CD8-positive, alpha-beta memory T cell (primary cell): Measurements from ENCODE around the gene ZCCHC14. TPM values are rescaled to one million over a fixed set of nuclear protein-coding genes. Genes with fewer than 3 reads are reported as not detected.
A peak's percentile ranks its signal among the peaks of the same experiment; 100 is the strongest.

ENCODE experiments used
- CTCF ChIA-PET: fragments of 350-600 bp; sonication (Branson Sonifier 250); formaldehyde crosslinking; loops from one replicate; lab custom pipeline; 2021; ENCODE audit warnings: antibody characterized with exemption; lab: Charles Lee
- POLR2A ChIA-PET: fragments of 350-600 bp; sonication (Branson Sonifier 250); formaldehyde crosslinking; loops from one replicate; lab custom pipeline; 2021; ENCODE audit warnings: antibody characterized with exemption; lab: Charles Lee
- DNase-seq, 5 donors: peaks; one replicate each; pipeline versions ENCODE4 v3.0.0 to v3.0.0-alpha.2; 2020 to 2022; ENCODE audit warnings: mixed read lengths in 1 of 5
- H3K27ac ChIP-seq: one replicate; pipeline ENCODE4 v1.7.0; 2013; ENCODE audit warnings: low read depth, mild to moderate bottlenecking, low read length, moderate library complexity
- H3K27me3 ChIP-seq: 2 replicates; pipeline ENCODE4 v1.7.0; 2013; ENCODE audit warnings: low read length, mild to moderate bottlenecking; ENCODE audit not compliant: insufficient read depth, poor library complexity, severe bottlenecking
- H3K36me3 ChIP-seq: 2 replicates; pipeline ENCODE4 v1.7.0; 2013; ENCODE audit warnings: mild to moderate bottlenecking, low read length, moderate library complexity; ENCODE audit not compliant: insufficient read depth
- H3K4me1 ChIP-seq: 2 replicates; pipeline ENCODE4 v1.7.0; 2013; ENCODE audit warnings: mild to moderate bottlenecking, low read length, moderate library complexity; ENCODE audit not compliant: insufficient read depth
- H3K4me3 ChIP-seq: 2 replicates; pipeline ENCODE4 v1.7.0; 2013; ENCODE audit warnings: mild to moderate bottlenecking, low read length
- H3K9me3 ChIP-seq: 2 replicates; pipeline ENCODE4 v1.7.0; 2013; ENCODE audit warnings: mild to moderate bottlenecking, low read length
- H3K27ac Mint-ChIP-seq, 8 donors: one replicate each; pipeline ENCODE4 v1.8.0; 2020 to 2021; ENCODE audit warnings: mixed read lengths in 8 of 8, mild to moderate bottlenecking in 6 of 8, inconsistent platforms in 3 of 8, moderate library complexity in 3 of 8
- H3K27me3 Mint-ChIP-seq, 2 donors: one replicate each; pipeline ENCODE4 v1.8.0; 2020 to 2021; ENCODE audit warnings: mixed read lengths in 2 of 2, mild to moderate bottlenecking in 1 of 2, moderate library complexity in 1 of 2
- H3K36me3 Mint-ChIP-seq, 3 donors: one replicate each; pipeline ENCODE4 v1.8.0; 2020 to 2021; ENCODE audit warnings: mixed read lengths in 3 of 3, inconsistent platforms in 1 of 3, mild to moderate bottlenecking in 1 of 3
- H3K4me1 Mint-ChIP-seq, 3 donors: one replicate each; pipeline ENCODE4 v1.8.0; 2020 to 2021; ENCODE audit warnings: mixed read lengths in 3 of 3, inconsistent platforms in 1 of 3, mild to moderate bottlenecking in 1 of 3
- H3K4me3 Mint-ChIP-seq, 7 donors: one replicate each; pipeline ENCODE4 v1.8.0; 2020 to 2021; ENCODE audit warnings: mixed read lengths in 7 of 7, mild to moderate bottlenecking in 6 of 7, moderate library complexity in 4 of 7, inconsistent platforms in 2 of 7
- H3K9me3 Mint-ChIP-seq, 5 donors: one replicate each; pipeline ENCODE4 v1.8.0; 2020 to 2022; ENCODE audit warnings: mixed read lengths in 5 of 5, mild to moderate bottlenecking in 3 of 5, moderate library complexity in 2 of 5, inconsistent platforms in 1 of 5
- polyA plus RNA-seq: library from polyadenylated mRNA; unstranded; fragments of 300-500 nt; fragmentation: Illumina TruSeq; gene quantifications from one replicate; pipeline ENCODE4 v1.2.3, GENCODE V29; 2021
- total RNA-seq, 2 experiments: library from RNA; stranded (reverse); gene quantifications; one replicate each; pipeline ENCODE4 v1.2.3, GENCODE V29; 2021

Gene ZCCHC14
- total and polyA plus RNA-seq, 3 experiments from 2014 or later, result 0.77 to 6.2 (median 6.1) TPM

DNA sequence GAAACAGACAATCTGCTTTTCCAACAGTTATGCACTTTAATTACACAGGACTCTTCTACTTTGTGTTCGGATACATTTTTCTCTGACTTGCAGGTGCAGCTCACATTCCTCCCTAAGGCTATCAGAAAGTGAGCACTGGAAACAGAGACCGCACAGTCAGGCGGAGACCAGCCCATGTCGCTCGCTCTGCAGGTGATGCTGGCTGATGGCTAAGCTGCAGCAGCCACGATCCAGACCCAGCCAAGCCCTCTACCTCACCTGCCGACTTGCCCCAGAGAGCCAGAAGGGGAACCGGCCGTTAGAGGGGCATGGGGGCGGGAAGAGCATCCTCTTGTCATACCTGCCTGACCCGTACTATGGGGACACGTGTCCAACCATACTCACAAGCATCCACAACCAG is 66.9 kb downstream of the ZCCHC14 start:
- Mint-ChIP-seq H3K4me3 (no peak overlapping the region), H3K4me1 (peaks cover 0 to 3% (median 0%) of the 10 kb centered on the region in 3 donors), H3K27ac (peak overlapping the region in 1 of 8 donors; percentile 51), H3K27me3 (no peaks in the 10 kb centered on the region), H3K9me3 (no peaks in the 10 kb centered on the region), H3K36me3 (peaks cover 5 to 53% (median 17%) of the 10 kb centered on the region in 3 donors)
- ChIA-PET POLR2A (no interaction called here), CTCF (no interaction called here)
- Histone ChIP-seq H3K4me3 (no peak overlapping the region), H3K9me3 (no peaks in the 10 kb centered on the region), H3K27ac (no peak overlapping the region), H3K36me3 (peaks cover 5% of the 10 kb centered on the region), H3K4me1 (no peaks in the 10 kb centered on the region), H3K27me3 (no peaks in the 10 kb centered on the region)
- no peak for DNase-seq

DNA sequence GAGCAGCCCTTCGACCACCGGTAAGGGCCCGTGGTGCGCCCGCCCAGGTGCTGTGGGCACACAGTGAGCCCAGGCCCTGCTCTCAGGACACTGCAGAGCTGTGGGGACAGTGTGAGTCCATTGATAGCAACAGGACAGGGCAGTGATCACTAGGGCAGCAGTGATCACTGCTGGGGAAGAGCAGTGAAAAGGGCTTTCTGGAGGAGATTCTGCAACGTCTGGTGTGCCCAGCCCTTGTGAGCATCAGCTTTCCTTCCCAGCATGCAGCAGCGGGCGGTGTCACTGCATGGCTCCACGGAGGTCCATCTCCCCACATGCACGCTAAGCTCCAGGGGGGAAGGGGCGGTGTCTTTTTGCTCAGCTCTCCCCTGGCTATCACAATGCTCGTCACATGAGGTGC is 68.6 kb downstream of the ZCCHC14 start:
- H3K4me1 Mint-ChIP-seq, result no peaks in the 10 kb centered on the region
- no peaks in the 10 kb centered on the region for H3K9me3 ChIP-seq
- H3K27ac ChIP-seq, result no peak overlapping the region
- DNase-seq, result no peak
- H3K27me3 ChIP-seq, result no peaks in the 10 kb centered on the region
- no peaks in the 10 kb centered on the region for H3K27me3 Mint-ChIP-seq
- H3K9me3 Mint-ChIP-seq, result no peaks in the 10 kb centered on the region
- peaks cover 17% of the 10 kb centered on the region for H3K36me3 ChIP-seq
- H3K36me3 Mint-ChIP-seq, result peaks cover 5 to 61% (median 19%) of the 10 kb centered on the region in 3 donors
- ChIA-PET POLR2A (no interaction called here), CTCF (no interaction called here)
- no peak overlapping the region for H3K4me3 Mint-ChIP-seq
- H3K27ac Mint-ChIP-seq, result peak overlapping the region in 3 of 8 donors; percentile 23 to 55 (median 44)
- H3K4me1 ChIP-seq, result no peaks in the 10 kb centered on the region
- H3K4me3 ChIP-seq, result no peak overlapping the region

DNA sequence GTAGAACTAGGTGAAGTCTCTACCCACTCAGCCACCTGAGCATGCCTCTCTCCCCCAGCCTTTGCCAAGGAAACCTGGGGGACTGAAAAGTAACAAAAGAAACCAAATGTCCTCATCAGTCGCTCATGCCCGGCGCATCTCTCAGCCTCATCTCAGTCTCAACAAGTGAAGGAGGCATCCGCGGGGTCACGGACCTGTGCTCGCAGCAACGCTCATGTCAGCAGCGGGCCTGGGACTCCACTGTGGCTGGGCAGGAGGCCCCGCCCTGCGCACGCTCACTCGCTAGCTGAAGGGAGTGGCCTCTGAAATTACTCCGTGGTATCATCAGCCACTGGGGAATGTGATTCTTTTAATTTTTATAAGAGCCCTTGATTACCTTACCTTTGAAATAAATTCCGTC is 69.4 kb downstream of the ZCCHC14 start:
- Histone ChIP-seq H3K9me3 (no peaks in the 10 kb centered on the region), H3K27me3 (no peaks in the 10 kb centered on the region), H3K4me3 (no peak overlapping the region), H3K27ac (no peak overlapping the region), H3K36me3 (peaks cover 13% of the 10 kb centered on the region), H3K4me1 (no peaks in the 10 kb centered on the region)
- no peak for DNase-seq
- Mint-ChIP-seq H3K9me3 (no peaks in the 10 kb centered on the region), H3K4me3 (no peak overlapping the region), H3K4me1 (no peaks in the 10 kb centered on the region), H3K36me3 (peaks cover 5 to 56% (median 19%) of the 10 kb centered on the region in 3 donors), H3K27me3 (no peaks in the 10 kb centered on the region), H3K27ac (no peak overlapping the region)
- ChIA-PET POLR2A (no interaction called here), CTCF (no interaction called here)

DNA sequence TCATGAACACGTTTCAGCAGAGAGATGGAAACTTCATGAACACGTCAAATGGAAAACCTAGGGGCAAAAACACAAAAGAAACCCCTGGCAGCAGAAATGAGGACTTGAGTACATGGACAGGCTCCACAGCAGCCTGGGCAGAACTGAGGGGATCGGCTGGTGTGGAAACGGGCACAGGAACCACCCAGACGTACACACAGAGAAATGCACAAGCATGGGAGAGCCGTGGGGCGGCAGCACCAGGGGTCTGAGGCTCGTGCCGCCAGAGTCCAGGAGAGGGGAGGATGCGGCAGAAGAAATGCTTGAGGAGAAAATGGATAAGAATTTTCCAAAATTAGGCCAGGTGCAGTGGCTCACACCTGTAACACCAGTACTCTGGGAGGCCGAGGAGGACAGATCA is 70.7 kb downstream of the ZCCHC14 start:
- POLR2A ChIA-PET, result no interaction called here
- H3K9me3 ChIP-seq, result no peaks in the 10 kb centered on the region
- H3K36me3 Mint-ChIP-seq, result peaks cover 5 to 65% (median 21%) of the 10 kb centered on the region in 3 donors

DNA sequence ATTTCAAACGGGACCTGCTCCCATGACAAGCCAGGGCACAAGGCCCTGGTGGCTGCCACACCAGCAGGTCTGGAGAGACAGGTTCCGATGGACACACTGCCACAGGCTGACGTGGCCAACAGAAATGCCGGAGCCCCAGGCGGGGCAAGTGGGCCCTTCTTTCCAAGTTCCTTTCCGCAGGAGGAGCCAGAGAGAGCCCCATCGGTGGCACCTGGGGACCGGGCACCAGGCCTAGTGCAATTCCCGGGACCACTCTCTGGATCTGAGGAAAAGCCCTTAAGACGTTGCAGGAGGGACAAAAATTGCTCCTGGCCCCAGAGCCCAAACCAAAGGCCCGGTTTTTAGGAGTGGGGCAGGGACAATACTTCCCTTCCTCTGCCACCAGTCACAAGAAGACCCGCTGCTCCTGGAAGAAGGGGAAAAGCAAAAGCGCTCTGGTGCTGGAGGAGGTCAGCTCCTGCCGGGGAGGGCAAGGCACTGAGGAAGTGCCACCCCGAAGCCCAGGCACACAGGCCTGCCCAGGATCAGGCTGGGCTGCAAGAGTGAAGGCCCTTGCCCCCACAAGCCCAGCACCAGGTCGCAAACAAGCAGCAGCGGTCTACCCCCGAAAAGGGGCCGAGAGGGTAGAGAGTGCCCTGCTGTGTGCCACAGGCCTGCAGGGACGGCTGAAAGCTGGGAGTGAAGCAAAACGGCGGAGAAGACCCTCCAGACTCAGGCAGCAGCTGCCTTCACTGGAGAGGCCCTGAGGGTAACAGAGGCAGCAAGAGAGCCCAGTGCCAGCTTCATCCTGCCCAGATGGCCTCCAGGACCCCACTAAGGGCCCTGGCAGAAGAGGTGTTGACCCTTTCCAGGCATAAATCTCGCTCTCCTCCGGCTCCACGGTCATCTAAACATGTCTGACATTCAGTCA is 71.6 kb downstream of the ZCCHC14 start:
- H3K4me1 ChIP-seq, result no peaks in the 10 kb centered on the region
- H3K9me3 ChIP-seq, result no peaks in the 10 kb centered on the region
- H3K4me3 Mint-ChIP-seq, result no peak overlapping the region
- no peak for DNase-seq
- H3K27me3 Mint-ChIP-seq, result no peaks in the 10 kb centered on the region
- H3K27ac Mint-ChIP-seq, result peak overlapping the region in 1 of 8 donors; percentile 7
- H3K36me3 Mint-ChIP-seq, result peaks cover 5 to 71% (median 19%) of the 10 kb centered on the region in 3 donors
- H3K27me3 ChIP-seq, result no peaks in the 10 kb centered on the region
- H3K4me1 Mint-ChIP-seq, result no peaks in the 10 kb centered on the region
- ChIA-PET POLR2A (no interaction called here), CTCF (interaction anchor here (1.6 kb wide), 1 partner anchor 215 kb away, joined by 4 read pairs; no protein-coding TSS in a partner anchor)
- H3K9me3 Mint-ChIP-seq, result no peaks in the 10 kb centered on the region
- H3K36me3 ChIP-seq, result peaks cover 12% of the 10 kb centered on the region
- H3K4me3 ChIP-seq, result no peak overlapping the region
- no peak overlapping the region for H3K27ac ChIP-seq

More for the DNA sequence above, 70.7 kb downstream of the ZCCHC14 start:
- Histone ChIP-seq H3K27me3 (no peaks in the 10 kb centered on the region), H3K27ac (no peak overlapping the region), H3K36me3 (peaks cover 12% of the 10 kb centered on the region), H3K4me1 (no peaks in the 10 kb centered on the region), H3K4me3 (no peak overlapping the region)
- Mint-ChIP-seq H3K27ac (peak overlapping the region in 3 of 8 donors; percentile 7 to 26 (median 23)), H3K27me3 (no peaks in the 10 kb centered on the region), H3K4me1 (no peaks in the 10 kb centered on the region), H3K9me3 (no peaks in the 10 kb centered on the region), H3K4me3 (no peak overlapping the region)
- CTCF ChIA-PET, result no interaction called here
- no peak for DNase-seq

DNA sequence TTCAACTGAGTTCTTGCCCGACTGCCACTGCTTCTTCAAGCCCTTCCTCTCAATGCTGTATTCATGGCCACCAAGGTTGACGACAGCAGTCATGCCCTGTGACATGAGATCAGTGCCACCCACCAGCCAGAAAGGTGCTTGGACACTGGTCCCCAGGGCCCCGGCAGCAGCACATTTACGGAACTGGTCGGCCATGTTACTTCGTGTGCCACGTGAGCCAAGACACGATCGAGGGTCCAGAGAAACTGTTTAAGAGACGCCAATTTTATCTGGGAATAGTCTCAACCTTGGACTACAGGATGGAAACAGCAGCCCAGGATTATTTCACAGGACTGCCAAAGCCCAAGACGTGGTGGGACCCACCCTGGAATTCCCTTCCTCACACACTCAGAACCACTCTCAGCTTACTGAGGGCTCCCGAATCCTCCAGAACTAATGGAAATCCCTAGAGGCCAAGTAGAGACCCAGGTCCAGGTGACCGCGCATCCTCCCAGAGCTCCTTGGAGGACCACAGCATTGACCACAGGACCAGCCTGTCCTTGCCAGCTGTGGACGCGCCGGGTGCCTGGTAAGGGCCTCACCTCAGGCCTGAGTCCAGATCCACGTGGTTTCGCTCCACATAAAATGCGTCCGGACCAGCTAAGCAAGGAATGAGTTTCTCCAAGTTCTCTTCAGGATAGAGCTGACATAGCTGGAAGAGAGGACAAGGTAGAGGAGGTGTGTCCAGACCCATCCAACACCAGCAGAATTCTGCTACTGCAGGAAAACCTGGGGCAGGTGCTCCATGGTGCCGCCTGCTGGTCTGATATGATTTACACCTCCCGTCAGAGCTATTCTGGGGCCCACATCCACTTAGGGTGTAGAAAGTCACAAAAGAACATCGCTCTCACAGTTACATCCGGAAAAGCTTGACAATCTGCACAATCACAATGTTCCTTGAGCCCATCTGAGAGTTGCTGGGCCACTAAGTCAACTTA is 72.5 kb downstream of the ZCCHC14 start:
- Histone ChIP-seq H3K27ac (no peak overlapping the region), H3K36me3 (peaks cover 12% of the 10 kb centered on the region), H3K4me3 (no peak overlapping the region), H3K9me3 (no peaks in the 10 kb centered on the region), H3K27me3 (no peaks in the 10 kb centered on the region), H3K4me1 (no peaks in the 10 kb centered on the region)
- DNase-seq, result no peak
- H3K27me3 Mint-ChIP-seq, result no peaks in the 10 kb centered on the region
- POLR2A ChIA-PET, result no interaction called here
- no peaks in the 10 kb centered on the region for H3K4me1 Mint-ChIP-seq
- CTCF ChIA-PET, result interaction anchor here (1.6 kb wide), 1 partner anchor 216 kb away, joined by 4 read pairs; no protein-coding TSS in a partner anchor
- no peak overlapping the region for H3K4me3 Mint-ChIP-seq
- peak overlapping the region in 1 of 8 donors; percentile 23 for H3K27ac Mint-ChIP-seq
- H3K9me3 Mint-ChIP-seq, result no peaks in the 10 kb centered on the region
- H3K36me3 Mint-ChIP-seq, result peaks cover 5 to 69% (median 16%) of the 10 kb centered on the region in 3 donors

DNA sequence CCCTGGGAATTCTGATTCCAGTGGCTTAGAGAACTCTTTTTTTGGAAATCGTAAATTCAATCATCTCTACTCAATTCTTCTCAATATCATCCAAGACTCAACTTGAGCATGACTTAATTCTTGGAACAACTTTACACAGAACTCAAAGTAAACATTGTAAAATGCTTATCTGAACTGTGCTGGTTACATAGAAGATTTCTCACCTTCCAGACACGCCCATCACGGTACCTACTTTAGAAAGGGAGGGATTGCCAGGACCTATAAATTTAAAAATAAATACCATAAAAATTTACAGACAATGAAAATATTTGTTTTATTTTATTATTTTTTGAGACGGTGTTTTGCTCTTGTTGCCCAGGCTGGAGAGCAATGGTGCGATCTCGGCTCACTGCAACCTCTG is 74.2 kb downstream of the ZCCHC14 start:
- Histone ChIP-seq H3K36me3 (peaks cover 12% of the 10 kb centered on the region), H3K9me3 (no peaks in the 10 kb centered on the region), H3K4me1 (no peaks in the 10 kb centered on the region), H3K27me3 (no peaks in the 10 kb centered on the region), H3K4me3 (no peak overlapping the region), H3K27ac (no peak overlapping the region)
- peaks cover 5 to 68% (median 15%) of the 10 kb centered on the region in 3 donors for H3K36me3 Mint-ChIP-seq
- no peaks in the 10 kb centered on the region for H3K4me1 Mint-ChIP-seq
- CTCF ChIA-PET, result no interaction called here
- POLR2A ChIA-PET, result no interaction called here
- H3K4me3 Mint-ChIP-seq, result no peak overlapping the region
- no peaks in the 10 kb centered on the region for H3K27me3 Mint-ChIP-seq
- no peak for DNase-seq
- H3K9me3 Mint-ChIP-seq, result no peaks in the 10 kb centered on the region
- H3K27ac Mint-ChIP-seq, result no peak overlapping the region
